Medulla oblongata (tissue), 1 donor: ENCODE data around the gene KRT71.
"Not testable (repeated sequence)": the region's sequence is repeated elsewhere in the genome, so short reads cannot be mapped to it uniquely, and the experiment has no call there.

Source experiments
- DNase-seq: peaks from one replicate; pipeline ENCODE4 v3.0.0-alpha.2; 2015; ENCODE audit errors: extremely low spot score

KRT71 gene

GRCh38 chr12:52521568-52522266 is 31.2 kb downstream of the KRT71 start:
- no peak for DNase-seq

- DNase-seq: no peak
Observed at GRCh38 chr12:52521175-52521567, 31.8 kb downstream of the KRT71 start.

DNA sequence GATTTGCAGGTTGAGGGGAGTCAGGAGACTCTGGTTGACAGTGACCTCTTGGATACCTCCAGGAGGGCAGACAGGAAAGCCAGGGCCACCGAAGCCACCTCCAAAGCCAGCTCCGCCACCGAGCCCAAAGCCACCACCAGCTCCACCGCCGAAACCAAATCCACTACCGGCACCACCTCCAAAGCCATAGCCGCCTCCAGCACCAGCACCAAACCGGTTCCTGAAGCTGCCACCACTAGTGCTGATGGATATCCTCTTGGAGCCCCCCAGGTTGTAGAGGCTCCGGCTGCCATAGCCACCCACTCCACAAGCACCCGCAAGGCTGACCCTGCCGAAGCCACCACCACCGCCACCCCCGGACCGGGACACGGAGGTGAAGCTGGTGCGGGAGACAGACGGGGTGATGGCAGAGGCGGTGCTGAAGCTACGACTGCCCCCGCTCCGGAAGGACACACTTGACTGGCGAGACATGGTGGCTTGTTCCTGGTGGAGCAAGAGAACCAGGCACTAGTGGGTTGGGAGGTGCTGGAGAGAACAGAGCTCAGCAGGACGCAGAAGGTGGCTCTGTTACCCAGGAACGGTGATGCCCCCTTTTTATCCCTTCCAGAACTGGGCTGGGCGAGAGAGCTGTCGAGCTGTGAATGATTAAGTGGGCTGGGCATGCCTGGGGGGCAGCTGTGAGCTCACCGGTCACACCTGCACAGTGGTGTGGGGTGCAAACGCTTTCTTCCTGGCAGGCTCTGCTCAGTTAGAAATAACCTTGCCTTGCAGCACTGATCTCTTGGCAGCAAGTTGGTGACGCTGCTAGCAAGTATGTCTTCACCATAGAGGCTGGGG is 32.9 kb downstream of the KRT71 start, which contains the start of gene KRT5:
Gene KRT5, minus strand, starts transcription at position 569 of the 837 bp plus-strand sequence. Its CDS starts 98 bp downstream, at position 471.
- no peak for DNase-seq

DNA sequence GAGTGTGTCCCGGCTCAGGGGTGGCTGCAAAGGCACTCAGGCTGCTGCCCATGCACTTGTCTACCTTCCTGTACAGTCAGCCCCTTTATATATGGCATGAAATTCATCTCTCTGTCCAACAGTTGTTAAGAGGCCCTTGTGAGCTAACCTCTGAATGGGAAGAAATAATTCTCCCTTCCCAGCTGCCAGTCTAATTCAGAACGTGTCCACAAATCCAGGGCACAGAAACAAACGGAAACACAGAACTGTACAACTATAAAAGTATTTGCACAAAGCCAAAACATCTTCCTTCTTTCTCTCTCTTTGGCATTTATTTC is 33.6 kb downstream of the KRT71 start:
- DNase-seq: no peak

- DNase-seq: no peak
Observed at GRCh38 chr12:52518574-52519386, 34.2 kb downstream of the KRT71 start.

GRCh38 chr12:52517888-52518287 is 35.1 kb downstream of the KRT71 start:
- no peak for DNase-seq

DNA sequence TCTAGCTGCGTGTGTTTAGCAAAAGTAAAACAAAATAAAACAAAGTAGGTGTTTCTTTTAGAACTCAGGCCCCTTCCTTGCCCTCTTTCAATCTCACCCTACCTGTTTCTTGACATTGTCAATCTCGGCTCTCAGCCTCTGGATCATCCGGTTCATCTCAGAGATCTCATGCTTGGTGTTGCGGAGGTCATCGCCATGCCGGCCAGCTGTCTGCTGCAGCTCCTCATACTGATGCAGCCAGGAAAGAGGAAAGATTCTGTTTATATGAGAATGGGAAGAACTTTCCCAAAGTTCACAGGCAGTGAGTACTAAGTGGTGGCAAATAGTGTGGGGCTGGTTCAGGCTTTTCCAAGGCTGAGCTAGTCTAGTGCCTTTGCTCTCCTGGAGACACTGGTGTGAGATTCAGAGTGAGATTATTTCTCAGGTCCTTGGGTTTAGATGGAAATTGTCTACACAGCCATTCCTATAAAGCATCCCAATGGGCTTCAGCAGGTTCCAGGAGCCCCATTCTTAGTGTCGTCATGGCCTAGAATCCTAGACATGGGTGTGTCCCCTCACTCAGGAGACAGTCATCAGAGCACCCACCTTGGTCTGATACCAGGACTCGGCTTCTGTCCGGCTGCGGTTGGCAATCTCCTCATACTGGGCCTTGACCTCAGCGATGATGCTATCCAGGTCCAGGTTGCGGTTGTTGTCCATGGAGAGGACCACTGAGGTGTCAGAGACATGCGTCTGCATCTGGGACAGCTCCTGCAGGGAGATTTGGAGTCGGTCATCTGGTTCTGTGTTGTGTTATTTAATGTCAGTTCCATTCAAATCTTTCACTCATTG is 35.7 kb downstream of the KRT71 start:
- DNase-seq: no peak

DNA sequence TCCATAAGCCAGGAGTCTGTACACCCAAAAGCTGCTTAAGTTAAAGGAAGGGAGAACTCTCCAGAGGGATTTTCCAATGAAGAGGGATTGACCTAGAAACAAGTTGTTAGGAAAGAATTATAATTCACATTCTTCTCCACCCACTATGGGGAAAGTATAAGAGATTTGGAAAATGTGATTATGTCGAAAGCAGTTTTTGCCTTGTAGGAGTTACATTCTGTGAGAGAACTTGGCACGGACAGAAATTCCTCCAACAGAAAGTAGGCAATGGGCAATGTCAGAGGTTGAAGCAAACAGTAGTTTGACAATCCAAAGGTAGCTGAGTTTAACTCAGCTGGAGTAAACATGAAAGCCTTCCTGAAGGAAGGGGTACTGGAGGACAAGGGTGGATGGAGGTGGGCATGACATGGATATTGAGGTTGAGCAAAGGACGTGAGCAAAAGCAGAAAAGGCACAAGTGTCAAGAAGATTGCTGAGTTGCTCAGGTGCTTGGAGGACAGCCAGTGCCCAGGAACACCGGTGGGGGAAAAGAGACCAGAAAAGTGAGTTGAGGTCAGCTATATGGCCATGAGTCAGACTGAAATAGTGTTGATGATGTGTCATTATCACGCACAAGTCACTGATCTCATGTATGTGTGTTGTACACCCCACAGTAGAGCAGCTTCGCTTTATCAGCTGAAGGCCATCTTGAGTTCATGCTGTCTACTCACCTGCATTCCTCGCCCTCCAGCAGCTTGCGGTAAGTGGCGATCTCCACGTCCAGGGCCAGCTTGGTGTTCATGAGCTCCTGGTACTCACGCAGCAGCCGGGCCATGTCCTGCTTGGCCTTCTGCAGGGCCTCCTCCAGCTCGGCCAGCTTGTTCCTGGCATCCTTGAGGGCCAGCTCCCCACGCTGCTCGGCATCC is 36.8 kb downstream of the KRT71 start:
- DNase-seq: no peak

GRCh38 chr12:52515319-52515646 is 37.7 kb downstream of the KRT71 start:
- no peak for DNase-seq

DNA sequence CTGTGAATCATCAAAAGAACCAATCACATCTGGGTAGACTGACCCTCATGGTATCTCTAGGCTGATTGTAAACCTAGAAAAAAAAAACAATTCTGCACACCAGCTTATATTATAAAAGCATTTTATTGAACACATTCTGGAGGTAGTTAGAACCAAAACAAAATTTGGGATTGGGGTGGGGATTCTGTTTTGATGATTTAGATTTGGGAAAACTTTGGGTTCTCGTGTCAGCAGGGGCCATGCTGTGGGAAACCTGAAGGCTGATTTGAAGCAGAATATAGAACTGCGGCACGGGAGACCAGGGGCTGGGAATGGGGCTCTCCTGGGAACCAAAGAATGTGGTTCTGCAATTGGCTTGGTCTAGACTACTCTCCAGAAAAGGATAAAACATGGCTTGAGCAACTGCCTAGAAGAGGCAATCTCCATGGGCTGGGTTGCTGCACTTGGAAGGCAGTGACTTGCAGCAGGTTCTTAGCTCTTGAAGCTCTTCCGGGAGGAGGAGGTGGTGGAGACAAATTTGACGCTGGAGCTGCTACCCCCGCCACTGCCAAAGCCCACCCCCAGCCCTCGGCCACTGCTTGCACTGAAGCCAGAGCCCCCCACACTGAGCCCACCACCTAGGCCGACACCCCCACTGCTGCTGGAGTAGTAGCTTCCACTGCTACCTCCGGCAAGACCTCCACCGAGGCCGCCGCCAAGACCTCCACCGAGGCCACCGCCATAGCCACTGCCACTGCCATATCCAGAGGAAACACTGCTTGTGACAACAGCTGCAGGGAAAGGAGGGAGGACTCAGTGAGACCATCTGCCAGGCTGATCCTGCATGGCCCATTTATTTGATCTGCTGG is 38.2 kb downstream of the KRT71 start:
- no peak for DNase-seq

DNA sequence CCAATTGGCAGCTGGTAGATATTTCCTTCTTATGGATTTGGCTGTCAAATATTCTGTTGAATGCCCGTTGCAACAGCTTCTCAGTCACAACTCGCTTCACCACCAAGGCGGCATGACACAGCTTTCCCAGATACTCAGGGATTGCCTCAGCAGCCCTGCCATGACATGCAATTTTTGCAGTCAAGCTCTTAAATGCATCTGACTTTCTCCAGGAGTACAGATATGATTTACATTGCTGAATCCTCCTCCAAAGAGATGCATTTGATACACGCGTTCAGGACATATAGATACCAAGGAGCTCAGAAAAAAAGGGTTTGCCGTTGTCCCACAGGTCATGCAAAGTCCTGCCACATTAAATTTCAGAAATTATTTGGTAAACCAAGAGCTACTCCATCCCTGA is 39.2 kb downstream of the KRT71 start:
- DNase-seq: no peak

- no peak for DNase-seq
Observed at GRCh38 chr12:52508211-52508610, 44.7 kb downstream of the KRT71 start.

DNA sequence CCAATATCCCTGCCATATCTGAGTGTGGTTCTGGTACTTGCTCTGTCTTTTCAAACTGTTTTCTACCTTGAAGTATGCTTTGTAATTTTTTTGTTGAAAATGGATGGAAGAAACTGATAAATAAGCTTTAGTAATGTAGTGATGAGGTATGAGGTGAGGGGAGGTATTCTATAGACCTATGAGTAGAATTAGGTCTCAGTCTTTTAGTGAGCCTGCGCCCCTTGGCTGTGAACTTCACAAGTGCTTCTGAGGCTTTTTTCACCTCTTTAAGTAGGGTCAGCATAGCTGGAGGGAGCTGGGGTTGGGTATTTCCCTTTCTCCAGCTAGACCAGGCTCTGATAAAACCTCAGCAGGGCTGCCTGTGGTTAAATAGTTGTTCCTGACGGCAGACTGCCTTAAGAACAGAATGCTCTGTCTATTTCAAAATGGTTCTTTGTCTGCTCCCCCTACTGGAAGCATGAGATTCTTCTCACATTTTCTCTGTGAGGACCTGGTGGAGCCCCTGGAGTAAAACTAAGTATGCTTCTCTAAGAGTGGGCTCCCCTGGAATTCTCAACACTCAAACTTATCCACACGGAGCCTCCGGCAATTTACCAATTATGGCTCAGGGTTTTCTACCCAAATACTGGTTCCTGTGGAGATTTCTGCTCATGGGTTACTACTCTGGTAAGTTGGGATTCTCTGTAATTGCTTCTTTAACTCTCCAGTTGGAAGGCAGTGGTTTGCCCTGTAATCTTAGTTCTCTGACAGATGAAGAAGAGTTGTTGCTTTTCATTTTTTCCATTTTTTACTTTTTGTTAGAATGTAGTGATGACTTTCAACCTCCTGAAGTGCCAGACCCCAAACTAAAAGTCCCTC is 45.9 kb downstream of the KRT71 start:
- peak; percentile 52 for DNase-seq

GRCh38 chr12:52502877-52503276 is 50.1 kb downstream of the KRT71 start:
- DNase-seq: no peak

GRCh38 chr12:52501490-52501889 is 51.5 kb downstream of the KRT71 start:
- no peak for DNase-seq

DNA sequence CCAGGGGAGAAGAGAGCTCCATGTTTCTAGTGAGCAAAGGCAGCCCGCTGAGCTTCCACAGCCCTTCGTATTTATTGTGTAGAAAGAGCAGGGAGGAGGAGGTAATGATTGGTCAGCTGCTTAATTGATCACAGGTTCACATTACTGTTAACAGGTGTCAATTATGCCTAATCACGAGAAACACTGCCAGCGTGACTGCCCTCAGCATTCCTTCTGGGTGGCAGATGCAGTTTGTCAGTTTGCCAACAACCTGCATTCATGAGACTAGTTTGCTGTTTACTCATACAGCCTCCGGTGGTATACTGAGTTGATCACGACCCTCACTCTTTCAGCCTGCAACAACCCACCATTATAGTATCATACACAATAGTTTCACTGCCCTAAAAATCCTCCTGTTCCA is 52.4 kb downstream of the KRT71 start:
- DNase-seq: not testable (repeated sequence)

DNA sequence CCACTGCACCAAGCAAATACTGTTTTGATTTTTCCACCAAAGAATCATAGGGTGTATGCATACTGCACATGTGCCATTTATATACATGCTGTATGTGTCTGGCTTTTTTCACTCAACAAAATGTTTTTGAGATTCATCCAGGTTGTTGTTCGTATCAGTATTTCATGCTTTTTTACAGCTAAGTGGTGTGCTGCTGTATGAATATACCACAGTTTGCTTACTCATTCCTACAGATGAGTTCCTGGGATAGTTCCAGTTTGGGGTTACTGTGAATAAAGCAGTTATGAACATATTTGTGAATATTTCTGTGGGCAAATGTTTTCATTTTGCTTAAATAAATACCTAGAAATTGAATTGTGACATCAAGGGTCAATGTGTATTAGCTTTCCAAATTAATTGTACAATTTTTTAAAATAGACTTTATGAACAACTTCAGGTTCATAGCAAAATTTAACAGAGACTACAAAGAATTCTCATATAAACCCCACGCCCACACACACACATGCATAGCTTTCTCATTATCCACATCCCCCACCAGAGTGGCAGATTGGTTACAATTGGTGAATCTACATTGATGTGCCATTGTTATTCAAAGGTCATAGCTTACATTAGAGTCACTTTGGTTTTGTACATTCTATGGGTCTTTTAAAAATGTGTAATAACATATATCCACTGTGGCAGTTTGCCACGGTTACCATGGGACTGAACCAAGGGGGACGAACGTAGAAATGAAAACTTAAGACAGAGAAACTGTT is 53.0 kb downstream of the KRT71 start:
- no peak for DNase-seq

DNA sequence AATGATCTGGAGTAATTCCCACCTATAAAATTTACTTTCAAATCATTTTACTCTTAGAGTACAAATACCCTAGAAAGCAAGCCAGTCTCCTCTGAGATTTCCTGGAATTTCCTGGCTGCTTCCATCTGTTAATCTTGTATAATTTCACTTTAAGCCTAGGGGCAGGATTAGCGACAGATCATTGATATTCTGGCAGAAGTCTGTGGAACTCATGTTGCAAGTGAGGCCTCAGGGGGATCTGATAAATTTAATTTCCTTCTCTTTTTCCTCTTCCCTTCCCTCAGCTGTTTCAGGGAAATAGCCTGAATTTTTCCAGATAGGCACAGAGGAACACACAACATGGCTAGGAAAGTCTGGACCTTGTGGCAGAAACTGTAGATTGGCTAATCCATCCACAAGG is 54.0 kb downstream of the KRT71 start:
- DNase-seq: no peak
